ENCODE results near the gene WDFY3. TPM values are rescaled to one million over a fixed set of nuclear protein-coding genes. Genes with fewer than 3 reads are reported as not detected.

Gene WDFY3
- total RNA-seq, 2 experiments from 2014 or later, result 0.09 to 0.38 TPM

DNA sequence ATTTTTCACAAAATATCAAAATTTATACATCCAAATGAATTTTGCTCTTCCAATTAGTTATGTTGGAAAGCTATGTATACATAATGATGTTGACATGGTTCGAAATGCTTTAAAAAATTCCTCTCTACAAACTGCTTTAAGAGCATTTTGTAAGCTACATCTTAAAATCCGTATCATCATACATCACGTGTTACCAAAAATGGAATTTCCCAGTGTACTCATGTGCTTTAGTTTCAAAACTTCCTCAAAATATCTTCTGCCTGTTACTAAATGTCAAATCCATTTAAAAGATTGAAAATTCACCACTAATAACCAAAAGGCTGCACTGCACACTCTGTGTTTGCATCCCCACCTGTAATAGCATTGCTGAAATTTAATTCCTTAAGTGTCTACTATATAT, 87.9 kb downstream of the WDFY3 start:
- ATAC-seq (no peak), DNase-seq (no peak)
- Mint-ChIP-seq H3K4me1 (ENCODE audit: low read depth) (no peaks in the 10 kb centered on the region), H3K27me3 (no peaks in the 10 kb centered on the region), H3K9me3 (no peaks in the 10 kb centered on the region), H3K4me3 (no peak overlapping the region), H3K36me3 (ENCODE audit: low read depth) (no peaks in the 10 kb centered on the region), H3K27ac (no peak overlapping the region)
- ChIA-PET POLR2A (no interaction called here), CTCF (no interaction called here)
- TF ChIP-seq, protein P1, sequence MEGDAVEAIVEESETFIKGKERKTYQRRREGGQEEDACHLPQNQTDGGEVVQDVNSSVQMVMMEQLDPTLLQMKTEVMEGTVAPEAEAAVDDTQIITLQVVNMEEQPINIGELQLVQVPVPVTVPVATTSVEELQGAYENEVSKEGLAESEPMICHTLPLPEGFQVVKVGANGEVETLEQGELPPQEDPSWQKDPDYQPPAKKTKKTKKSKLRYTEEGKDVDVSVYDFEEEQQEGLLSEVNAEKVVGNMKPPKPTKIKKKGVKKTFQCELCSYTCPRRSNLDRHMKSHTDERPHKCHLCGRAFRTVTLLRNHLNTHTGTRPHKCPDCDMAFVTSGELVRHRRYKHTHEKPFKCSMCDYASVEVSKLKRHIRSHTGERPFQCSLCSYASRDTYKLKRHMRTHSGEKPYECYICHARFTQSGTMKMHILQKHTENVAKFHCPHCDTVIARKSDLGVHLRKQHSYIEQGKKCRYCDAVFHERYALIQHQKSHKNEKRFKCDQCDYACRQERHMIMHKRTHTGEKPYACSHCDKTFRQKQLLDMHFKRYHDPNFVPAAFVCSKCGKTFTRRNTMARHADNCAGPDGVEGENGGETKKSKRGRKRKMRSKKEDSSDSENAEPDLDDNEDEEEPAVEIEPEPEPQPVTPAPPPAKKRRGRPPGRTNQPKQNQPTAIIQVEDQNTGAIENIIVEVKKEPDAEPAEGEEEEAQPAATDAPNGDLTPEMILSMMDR (IDR thresholded peaks at IDR 0.05), result no peak
- intact Hi-C loops (cut with micrococcal nuclease), result no loop called here

DNA sequence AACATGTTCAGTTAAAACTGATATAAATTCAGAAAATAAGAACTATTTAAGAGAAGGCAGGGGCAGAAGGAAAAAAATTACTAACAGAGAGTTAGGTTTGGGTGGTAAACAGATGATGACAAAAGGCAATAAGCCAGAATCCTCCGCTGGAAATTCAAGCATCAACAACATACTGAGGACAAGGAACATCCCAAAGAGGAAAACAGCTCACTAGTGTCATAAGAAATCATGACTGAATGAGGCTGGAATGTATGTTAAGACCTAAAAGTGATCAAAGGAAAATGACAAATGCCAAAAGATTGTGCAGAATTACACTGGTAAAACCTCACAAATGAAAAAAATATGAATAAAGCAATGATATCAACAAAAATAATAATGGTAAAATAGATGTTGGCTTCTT, 88.4 kb downstream of the WDFY3 start:
- ATAC-seq (no peak), DNase-seq (no peak)
- intact Hi-C loops (cut with micrococcal nuclease), result no loop called here
- Mint-ChIP-seq H3K27me3 (no peaks in the 10 kb centered on the region), H3K4me1 (ENCODE audit: low read depth) (no peaks in the 10 kb centered on the region), H3K27ac (no peak overlapping the region), H3K4me3 (no peak overlapping the region), H3K36me3 (ENCODE audit: low read depth) (no peaks in the 10 kb centered on the region), H3K9me3 (no peaks in the 10 kb centered on the region)
- ChIA-PET CTCF (no interaction called here), POLR2A (no interaction called here)
- TF ChIP-seq, protein P1 (IDR thresholded peaks at IDR 0.05), result no peak

DNA sequence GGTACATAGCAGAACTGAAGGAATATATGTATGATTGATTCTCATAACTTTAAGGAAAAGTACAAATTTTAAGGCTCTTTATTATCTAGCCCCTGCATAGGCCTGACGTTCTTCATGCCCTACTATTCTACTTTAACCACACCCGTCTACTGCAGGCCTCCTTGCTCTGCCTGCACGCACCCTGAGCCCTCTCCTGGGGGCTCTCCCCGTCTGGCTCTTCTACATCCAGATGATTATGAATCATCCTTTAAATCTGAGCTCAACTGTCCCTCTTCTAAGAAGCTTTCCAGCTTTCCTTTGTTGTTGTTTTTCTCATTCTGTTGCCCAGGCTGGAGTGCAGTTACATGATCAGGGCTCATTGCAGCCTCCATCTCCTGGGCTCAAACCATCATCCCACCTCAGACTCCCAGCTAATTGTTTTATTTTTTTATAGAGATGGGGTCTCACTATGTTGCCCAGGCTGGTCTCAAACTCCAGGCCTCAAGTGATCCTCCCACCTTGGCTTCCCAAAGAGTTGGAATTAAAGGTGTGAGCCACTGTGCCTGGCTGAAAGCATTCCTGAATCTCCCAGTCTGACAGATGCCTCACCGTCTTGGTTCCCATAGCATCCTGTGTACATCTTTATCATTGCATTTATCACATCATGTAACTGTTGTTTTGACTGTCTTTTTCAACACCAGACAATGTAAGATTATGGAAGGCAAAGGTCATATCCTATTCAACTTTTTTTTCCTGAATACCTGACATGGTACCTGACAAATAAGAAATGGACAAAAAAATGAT, 89.2 kb downstream of the WDFY3 start:
- no peaks in the 10 kb centered on the region for H3K4me1 Mint-ChIP-seq (ENCODE audit: low read depth)
- no peaks in the 10 kb centered on the region for H3K36me3 Mint-ChIP-seq (ENCODE audit: low read depth)
- DNase-seq, result no peak
- intact Hi-C loops (cut with micrococcal nuclease), result no loop called here
- ChIA-PET POLR2A (no interaction called here), CTCF (no interaction called here)
- H3K27me3 Mint-ChIP-seq, result no peaks in the 10 kb centered on the region
- H3K4me3 Mint-ChIP-seq, result no peak overlapping the region
- ATAC-seq, result no peak
- H3K9me3 Mint-ChIP-seq, result no peaks in the 10 kb centered on the region
- TF ChIP-seq, protein P1 (IDR thresholded peaks at IDR 0.05), result no peak
- H3K27ac Mint-ChIP-seq, result no peak overlapping the region

DNA sequence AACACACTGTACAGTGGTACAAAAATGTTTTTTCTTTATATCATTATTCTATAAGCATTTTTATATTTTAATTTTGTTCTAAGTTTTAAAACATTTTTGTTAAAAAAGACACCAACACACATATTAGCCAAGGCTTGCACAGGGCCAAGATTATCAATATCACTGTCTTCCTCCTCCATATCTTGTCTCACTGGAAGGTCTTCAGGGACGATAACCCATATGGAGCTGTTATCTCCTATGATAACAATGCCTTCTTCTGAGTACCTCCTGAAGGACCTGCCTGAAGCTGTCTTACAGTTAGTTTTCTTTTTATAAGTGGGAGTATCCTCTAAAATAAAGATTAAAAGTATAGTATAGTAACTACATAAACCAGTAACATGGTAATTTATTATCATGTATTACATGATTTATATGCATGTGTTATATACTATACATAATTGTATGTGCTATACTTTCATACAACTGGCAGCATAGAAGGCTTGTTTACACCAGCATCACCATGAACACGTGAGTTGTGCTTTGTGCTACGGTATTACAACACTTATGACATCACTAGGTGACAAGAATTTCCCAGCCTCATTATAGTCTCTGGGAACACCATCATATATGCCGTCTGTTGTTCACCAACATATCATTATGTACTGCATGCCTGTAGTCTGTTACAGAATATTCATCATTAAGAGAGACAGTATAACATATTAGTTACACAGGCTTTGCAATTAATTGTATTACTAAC, 90.7 kb downstream of the WDFY3 start:
- ChIA-PET CTCF (no interaction called here), POLR2A (no interaction called here)
- DNase-seq (no peak), ATAC-seq (no peak)
- TF ChIP-seq, protein P1 (IDR thresholded peaks at IDR 0.05), result no peak
- no peak overlapping the region for H3K27ac Mint-ChIP-seq
- H3K27me3 Mint-ChIP-seq, result no peaks in the 10 kb centered on the region
- no peaks in the 10 kb centered on the region for H3K9me3 Mint-ChIP-seq
- no peak overlapping the region for H3K4me3 Mint-ChIP-seq
- intact Hi-C loops (cut with micrococcal nuclease), result no loop called here
- no peaks in the 10 kb centered on the region for H3K4me1 Mint-ChIP-seq (ENCODE audit: low read depth)
- H3K36me3 Mint-ChIP-seq (ENCODE audit: low read depth), result no peaks in the 10 kb centered on the region

DNA sequence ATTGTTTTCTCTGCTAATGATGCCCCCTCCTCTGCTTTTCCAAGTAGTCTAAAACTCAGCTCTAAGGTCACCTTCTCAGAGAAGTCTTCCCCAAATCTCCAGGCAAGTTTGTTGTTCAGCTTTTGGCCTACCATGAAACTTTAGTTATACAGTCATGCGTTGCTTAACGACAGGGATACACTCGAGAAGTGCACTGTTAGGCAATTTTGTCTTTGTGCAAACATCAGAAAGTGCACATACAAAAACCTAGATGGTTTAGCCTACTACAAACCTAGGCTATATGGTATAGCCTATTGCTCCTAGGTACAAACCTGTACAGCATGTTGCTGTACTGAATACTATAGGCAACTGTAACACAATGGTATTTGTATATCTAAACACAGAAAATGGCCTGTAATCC, 91.9 kb downstream of the WDFY3 start:
- H3K36me3 Mint-ChIP-seq (ENCODE audit: low read depth), result no peaks in the 10 kb centered on the region
- DNase-seq (no peak), ATAC-seq (no peak)
- ChIA-PET POLR2A (no interaction called here), CTCF (no interaction called here)
- intact Hi-C loops (cut with micrococcal nuclease), result no loop called here
- H3K27me3 Mint-ChIP-seq, result no peaks in the 10 kb centered on the region
- TF ChIP-seq, protein P1 (IDR thresholded peaks at IDR 0.05), result no peak
- H3K4me3 Mint-ChIP-seq, result no peak overlapping the region
- H3K27ac Mint-ChIP-seq, result no peak overlapping the region
- H3K9me3 Mint-ChIP-seq, result no peaks in the 10 kb centered on the region
- no peaks in the 10 kb centered on the region for H3K4me1 Mint-ChIP-seq (ENCODE audit: low read depth)
